Measurements from ENCODE around the gene SNX20. TPM values are rescaled to one million over a fixed set of nuclear protein-coding genes. Genes with fewer than 3 reads are reported as not detected.

The SNX20 gene
- total RNA-seq, 1 experiment from 2014 or later: 0.10 TPM

GRCh38 chr16:50676684-50677225 lies 4.4 kb downstream of the SNX20 start:
- DNase-seq (ENCODE audit: low read depth, low spot score): no peak
- POLR2A ChIA-PET: no interaction called here
- in situ Hi-C loops (cut with HindIII; ENCODE audit: low pct_unique_long_range_greater_than_20kb, low sequenced_read_pairs): no loop called here
- no peaks in the 10 kb centered on the region for H3K36me3 ChIP-seq (ENCODE audit: control insufficient read depth, insufficient read depth, low read length)
- intact Hi-C loops (cut with micrococcal nuclease; ENCODE audit: unreplicated experiment): no loop called here
- no peak for TF ChIP-seq TCF7L2 (IDR thresholded peaks at IDR 0.05; ENCODE audit: low read depth, low read length)
- TF ChIP-seq SIN3A (IDR thresholded peaks at IDR 0.05; ENCODE audit: borderline replicate concordance, insufficient read depth, low read depth, low read length): no peak
- TF ChIP-seq CTCF (IDR thresholded peaks at IDR 0.05): no peak
- TF ChIP-seq REST (IDR thresholded peaks at IDR 0.05; ENCODE audit: insufficient read depth in 1 of 2, low read depth in 2 of 2, low read length in 1 of 2): no peak
- TF ChIP-seq POLR2AphosphoS5 (IDR thresholded peaks at IDR 0.05; ENCODE audit: low read depth, low read length): no peak
- no TSS peak for BruUV-seq (replicated peaks)
- H3K27ac ChIP-seq (ENCODE audit: low read length): no peak overlapping the region
- ATAC-seq: peak; percentile 51; the same call in 1 of the 2 replicates
- no peaks in the 10 kb centered on the region for H3K4me1 ChIP-seq (ENCODE audit: control insufficient read depth, insufficient read depth, low read length)
- H3K9me3 ChIP-seq (ENCODE audit: control insufficient read depth, insufficient read depth, low read depth, low read length): no peaks in the 10 kb centered on the region
- CTCF ChIA-PET: no interaction called here
- H3K4me3 ChIP-seq (ENCODE audit: low read depth in 2 of 2, low read length in 2 of 2): no peak overlapping the region
- no peaks in the 10 kb centered on the region for H3K27me3 ChIP-seq (ENCODE audit: control insufficient read depth, insufficient read depth, low read length)

GRCh38 chr16:50675686-50676610 lies 5.2 kb downstream of the SNX20 start:
- ATAC-seq: no peak
- Histone ChIP-seq H3K4me3 (ENCODE audit: low read depth in 2 of 2, low read length in 2 of 2) (no peak overlapping the region), H3K9me3 (ENCODE audit: control insufficient read depth, insufficient read depth, low read depth, low read length) (no peaks in the 10 kb centered on the region), H3K4me1 (ENCODE audit: control insufficient read depth, insufficient read depth, low read length) (no peaks in the 10 kb centered on the region), H3K27ac (ENCODE audit: low read length) (no peak overlapping the region), H3K36me3 (ENCODE audit: control insufficient read depth, insufficient read depth, low read length) (no peaks in the 10 kb centered on the region), H3K27me3 (ENCODE audit: control insufficient read depth, insufficient read depth, low read length) (no peaks in the 10 kb centered on the region)
- CTCF ChIA-PET: interaction anchor here (1.3 kb wide), 1 partner anchor 131 kb away, joined by 7 read pairs; no protein-coding TSS in a partner anchor
- POLR2A ChIA-PET: no interaction called here
- BruUV-seq (replicated peaks): no TSS peak
- no peak for DNase-seq (ENCODE audit: low read depth, low spot score)
- intact Hi-C loops (cut with micrococcal nuclease; ENCODE audit: unreplicated experiment): no loop called here
- TF ChIP-seq POLR2AphosphoS5 (IDR thresholded peaks at IDR 0.05; ENCODE audit: low read depth, low read length) (no peak), CTCF (IDR thresholded peaks at IDR 0.05) (no peak), TCF7L2 (IDR thresholded peaks at IDR 0.05; ENCODE audit: low read depth, low read length) (no peak), SIN3A (IDR thresholded peaks at IDR 0.05; ENCODE audit: borderline replicate concordance, insufficient read depth, low read depth, low read length) (no peak)
- in situ Hi-C loops (cut with HindIII; ENCODE audit: low pct_unique_long_range_greater_than_20kb, low sequenced_read_pairs): no loop called here
